Ovary (tissue), 9 donors: ENCODE data around the gene SWI5. TPM values are rescaled to one million over a fixed set of nuclear protein-coding genes. Genes with fewer than 3 reads are reported as not detected.

ENCODE experiments used
- DNase-seq, 5 donors: peaks; one replicate each; pipeline ENCODE4 v3.0.0-alpha.2; 2019 to 2020
- H3K27ac ChIP-seq, 2 donors: fragments of 200-600 bp; one replicate each; pipeline versions ENCODE4 v1.5.1 to v1.8.0; 2019 to 2022
- H3K27me3 ChIP-seq: fragments of 200-600 bp; one replicate; pipeline ENCODE4 v1.8.0; 2022
- H3K36me3 ChIP-seq: fragments of 200-600 bp; sonication (generic); one replicate; pipeline ENCODE4 v1.5.1; 2019
- H3K4me1 ChIP-seq: one replicate; pipeline ENCODE4 v1.8.1; 2013; ENCODE audit warnings: mild to moderate bottlenecking, moderate library complexity; ENCODE audit not compliant: insufficient read depth
- H3K4me3 ChIP-seq: fragments of 200-600 bp; sonication (generic); one replicate; pipeline ENCODE4 v1.5.1; 2017
- H3K9me3 ChIP-seq, 2 donors: fragments of 200-600 bp in 1 of 2; sonication (generic) in 1 of 2; one replicate each; pipeline versions ENCODE4 v1.5.1 to v1.8.1; 2013 to 2019; ENCODE audit warnings: mild to moderate bottlenecking in 1 of 2, moderate library complexity in 1 of 2
- EP300 ChIP-seq: sonication (generic); formaldehyde crosslinking; IDR thresholded peaks from one replicate; pipeline ENCODE4 v1.6.1; 2017; ENCODE audit warnings: antibody characterized with exemption
- POLR2A ChIP-seq: fragments of 450-650 bp; IDR thresholded peaks from one replicate; pipeline ENCODE4 v1.6.1; 2017; ENCODE audit warnings: antibody characterized with exemption, mild to moderate bottlenecking, moderate library complexity
- WGBS, 3 donors: extraction: QIAGEN DNeasy Blood & Tissue Kit in 1 of 3; methylation state at CpG; one replicate each; pipeline versions ENCODE4 v1.1.5 to v1.1.7; 2013 to 2017; 5-methylcytosine and 5-hydroxymethylcytosine counted together
- intact Hi-C, 4 donors: fragments of 100-400 bp; cut with DNase I; formaldehyde crosslinking; loops; one replicate each; pipeline versions ENCODE4 v1.11.0 to v1.15.1; 2022 to 2023
- polyA plus RNA-seq, 2 donors: library from polyadenylated mRNA; stranded (reverse); fragments of 200-250 nt in 1 of 2; fragments of 350-450 nt in 1 of 2; fragmentation: Illumina TruSeq in 1 of 2; extraction: RNeasy Lipid Tissue Mini Kit (QIAGEN cat#74804) in 1 of 2; gene quantifications; one replicate each; pipeline ENCODE4 v1.2.3, GENCODE V29; 2013 to 2014
- total RNA-seq, 7 donors: library from RNA; depleted of rRNA in 2 of 7; stranded (reverse); fragments of >200 nt in 2 of 7; fragmentation: NEBNext Ultra II Directional in 3 of 7; extraction: Animal tissue kit (Norgen Biotek cat#: 25700) in 3 of 7; gene quantifications; one replicate each; pipeline versions ENCODE4 v1.1.0 to v1.2.4, GENCODE V29; 2016 to 2023
- TF ChIP-seq, protein P1 (sequence below), 3 donors: fragments of 450-650 bp in 2 of 3; fragments of 200-600 bp in 1 of 3; IDR thresholded peaks; one replicate each; pipeline versions ENCODE4 v1.5.1 to v1.8.0; 2016 to 2022; ENCODE audit warnings: antibody characterized with exemption in 3 of 3, mild to moderate bottlenecking in 1 of 3
- donor health status: DM: no; HTN: no; CAD: no; lungs with moderate emphysema.
- donor health status: DM: no; HTN: no; CAD: no.
- donor health status: Bipolar disorder and iron deficiency.
- donor health status: DM: yes; HTN: yes; CAD: no.
- donor health status: DM: no; HTN: no; CAD: no.
- donor health status: DM: yes; HTN: yes; CAD: no.

The SWI5 gene
- total and polyA plus RNA-seq, 9 donors = 22.4 to 48.9 (median 30.3) TPM

DNA sequence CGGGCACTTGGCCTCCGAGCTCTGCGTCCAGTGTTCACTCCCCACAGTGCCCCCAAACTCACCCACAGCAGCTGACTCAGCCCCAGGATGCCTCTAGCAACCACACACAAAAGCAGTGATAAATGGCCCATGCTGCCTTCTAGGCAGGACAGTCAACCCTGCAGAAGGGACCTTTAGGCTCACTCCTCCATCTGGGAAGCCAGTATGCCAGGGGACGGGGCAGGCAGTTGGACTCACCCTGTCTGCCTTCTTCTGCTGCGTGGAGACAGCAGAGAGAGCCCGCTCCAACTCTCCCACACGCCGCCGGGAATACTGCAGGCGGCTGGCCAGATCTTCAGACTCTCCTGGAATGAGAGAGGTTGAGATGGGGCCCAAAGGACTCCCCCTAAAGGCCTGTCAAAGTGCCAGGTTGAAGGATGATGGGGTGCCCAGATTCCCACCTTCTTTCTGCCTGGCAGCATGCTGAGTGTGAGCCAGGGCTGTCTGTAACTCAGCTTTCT is 10.7 kb upstream of the SWI5 start:
- no peaks in the 10 kb centered on the region for H3K27me3 ChIP-seq
- DNase-seq = no peak
- TF ChIP-seq, protein P1, sequence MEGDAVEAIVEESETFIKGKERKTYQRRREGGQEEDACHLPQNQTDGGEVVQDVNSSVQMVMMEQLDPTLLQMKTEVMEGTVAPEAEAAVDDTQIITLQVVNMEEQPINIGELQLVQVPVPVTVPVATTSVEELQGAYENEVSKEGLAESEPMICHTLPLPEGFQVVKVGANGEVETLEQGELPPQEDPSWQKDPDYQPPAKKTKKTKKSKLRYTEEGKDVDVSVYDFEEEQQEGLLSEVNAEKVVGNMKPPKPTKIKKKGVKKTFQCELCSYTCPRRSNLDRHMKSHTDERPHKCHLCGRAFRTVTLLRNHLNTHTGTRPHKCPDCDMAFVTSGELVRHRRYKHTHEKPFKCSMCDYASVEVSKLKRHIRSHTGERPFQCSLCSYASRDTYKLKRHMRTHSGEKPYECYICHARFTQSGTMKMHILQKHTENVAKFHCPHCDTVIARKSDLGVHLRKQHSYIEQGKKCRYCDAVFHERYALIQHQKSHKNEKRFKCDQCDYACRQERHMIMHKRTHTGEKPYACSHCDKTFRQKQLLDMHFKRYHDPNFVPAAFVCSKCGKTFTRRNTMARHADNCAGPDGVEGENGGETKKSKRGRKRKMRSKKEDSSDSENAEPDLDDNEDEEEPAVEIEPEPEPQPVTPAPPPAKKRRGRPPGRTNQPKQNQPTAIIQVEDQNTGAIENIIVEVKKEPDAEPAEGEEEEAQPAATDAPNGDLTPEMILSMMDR (IDR thresholded peaks at IDR 0.05) = no peak
- TF ChIP-seq POLR2A = no peak
- no peaks in the 10 kb centered on the region for H3K36me3 ChIP-seq
- no peak overlapping the region for H3K27ac ChIP-seq
- H3K9me3 ChIP-seq = no peaks in the 10 kb centered on the region
- no peak overlapping the region for H3K4me3 ChIP-seq
- intact Hi-C loops = no loop called here
- no peaks in the 10 kb centered on the region for H3K4me1 ChIP-seq
- 61 to 80% (median 71%) methylated on average over 10 of the region's 10 CpGs for WGBS, 3 donors

DNA sequence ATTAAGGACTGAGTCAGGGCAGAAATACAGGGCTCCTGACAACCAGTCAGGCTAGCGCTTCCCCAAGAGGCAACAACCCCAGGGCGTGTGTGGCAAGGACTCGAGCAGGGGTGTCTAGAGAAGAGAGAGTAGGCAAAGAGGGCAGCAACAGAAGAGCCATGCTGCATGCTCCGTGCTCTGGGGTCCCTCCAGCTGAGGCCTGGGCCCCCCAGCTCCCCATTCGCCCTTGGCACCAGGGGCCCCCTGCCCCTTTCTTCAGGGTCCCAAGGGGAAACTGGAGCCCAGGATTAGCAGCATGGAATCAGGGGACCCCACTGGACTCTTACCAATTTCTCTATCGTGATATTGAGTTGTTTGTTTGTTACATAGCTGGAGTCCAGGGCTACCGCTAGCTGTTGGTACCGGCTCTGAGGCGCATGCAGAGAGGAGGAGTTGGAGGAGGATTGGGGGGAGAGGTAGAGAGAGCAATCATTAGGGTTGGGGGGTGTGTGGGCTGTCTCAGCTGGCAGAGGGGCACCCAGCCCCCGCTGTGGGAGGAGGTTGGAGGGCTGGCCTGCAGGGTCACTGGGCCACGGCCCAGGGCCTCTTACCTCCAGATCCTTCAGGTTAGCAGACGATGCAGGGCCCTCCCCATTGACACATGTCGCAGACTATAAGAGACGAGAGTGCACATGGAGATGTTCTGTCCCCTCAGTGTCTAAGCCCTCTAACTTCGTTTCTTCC is 9.0 kb upstream of the SWI5 start:
- no peaks in the 10 kb centered on the region for H3K36me3 ChIP-seq
- no peak for DNase-seq
- no peaks in the 10 kb centered on the region for H3K9me3 ChIP-seq
- H3K27me3 ChIP-seq = no peaks in the 10 kb centered on the region
- no peaks in the 10 kb centered on the region for H3K4me1 ChIP-seq
- intact Hi-C loops = no loop called here
- H3K4me3 ChIP-seq = no peak overlapping the region
- no peak overlapping the region for H3K27ac ChIP-seq
- no peak for TF ChIP-seq POLR2A
- TF ChIP-seq, protein P1 (IDR thresholded peaks at IDR 0.05) = no peak
- no peak for TF ChIP-seq EP300
- WGBS, 3 donors = 85 to 86% (median 86%) methylated on average over 15 of the region's 15 CpGs

DNA sequence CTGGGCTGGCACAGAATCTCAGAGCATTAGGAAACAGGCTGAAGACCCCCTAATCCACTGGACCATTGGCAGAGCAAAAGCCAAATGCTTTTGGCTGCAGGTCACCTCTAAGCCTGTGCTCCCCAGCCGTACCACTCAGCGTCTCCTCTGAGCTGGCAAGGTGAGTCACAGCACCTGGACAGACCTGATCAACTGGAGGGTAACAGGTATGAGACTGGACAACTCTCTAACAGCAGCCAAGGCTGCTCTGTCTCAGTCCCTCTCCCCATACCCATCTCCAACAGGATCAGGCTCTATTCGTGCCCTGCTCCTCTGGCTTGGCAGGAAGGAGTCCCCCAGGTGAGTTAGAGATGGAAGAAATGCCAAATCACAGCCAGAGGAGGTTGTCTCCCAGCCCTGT is 5.0 kb upstream of the SWI5 start:
- Histone ChIP-seq H3K4me3 (no peak overlapping the region), H3K36me3 (no peaks in the 10 kb centered on the region), H3K9me3 (no peaks in the 10 kb centered on the region), H3K27me3 (no peaks in the 10 kb centered on the region), H3K4me1 (peaks cover 2% of the 10 kb centered on the region), H3K27ac (no peak overlapping the region)
- TF ChIP-seq EP300 (no peak), POLR2A (no peak)
- TF ChIP-seq, protein P1 (IDR thresholded peaks at IDR 0.05) = no peak
- DNase-seq = no peak
- 82 to 93% (median 90%) methylated on average over 3 of the region's 3 CpGs for WGBS, 3 donors
- intact Hi-C loops = no loop called here

DNA sequence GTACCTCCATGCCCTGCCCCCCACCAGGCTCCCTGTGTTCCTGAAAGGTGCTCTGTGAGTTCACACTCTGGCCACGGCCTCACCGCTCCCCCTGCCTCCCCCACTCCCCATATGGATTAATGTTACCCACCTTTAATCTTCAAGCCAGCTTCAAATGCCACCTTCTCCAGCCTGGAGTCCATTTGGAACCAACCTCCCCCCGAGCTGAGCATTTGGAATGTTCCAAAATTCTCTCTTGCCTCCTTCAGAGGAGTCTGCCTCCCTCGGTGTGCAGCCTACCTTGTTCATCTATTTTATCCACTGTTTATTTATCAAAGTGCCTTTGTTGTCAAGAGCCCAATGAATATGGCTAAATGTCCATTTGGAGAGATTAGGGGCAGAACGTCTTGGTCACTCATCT is 4.6 kb upstream of the SWI5 start:
- Histone ChIP-seq H3K4me1 (peaks cover 2% of the 10 kb centered on the region), H3K4me3 (no peak overlapping the region), H3K36me3 (no peaks in the 10 kb centered on the region), H3K27ac (no peak overlapping the region), H3K27me3 (no peaks in the 10 kb centered on the region), H3K9me3 (no peaks in the 10 kb centered on the region)
- WGBS, 3 donors = 57 to 67% (median 67%) methylated on average over 5 of the region's 5 CpGs
- DNase-seq = no peak
- intact Hi-C loops = no loop called here
- TF ChIP-seq, protein P1 (IDR thresholded peaks at IDR 0.05) = no peak
- TF ChIP-seq POLR2A = no peak
- TF ChIP-seq EP300 = no peak
